HepG2 (cell line): ENCODE results near the gene METRN. TPM values are rescaled to one million over a fixed set of nuclear protein-coding genes. Genes with fewer than 3 reads are reported as not detected.

ENCODE experiments used
- ATAC-seq: fragments of 200-7000 bp; cut with Tn5 transposase; 3 replicates; pipeline ENCODE4 v1.9.1; 2020; ENCODE audit warnings: mild to moderate bottlenecking, moderate library complexity
- BruUV-seq: library from RNA; stranded (reverse); fragments of 400-500 nt; replicated peaks from 2 replicates; lab custom pipeline; 2021; lab: Mats Ljungman, UMichigan
- CTCF ChIA-PET: fragments of 300-600 bp; formaldehyde crosslinking; extraction: SDS; loops from one replicate; lab custom pipeline; 2021; ENCODE audit warnings: low total read pairs, inconsistent platforms, low intra/inter-chr PET ratio; lab: Yijun Ruan, JAX
- POLR2A ChIA-PET: fragments of 350-600 bp; sonication (Branson Sonifier 250); formaldehyde crosslinking; loops from one replicate; lab custom pipeline; 2020; ENCODE audit warnings: antibody characterized with exemption, inconsistent platforms; lab: Yijun Ruan, JAX
- DNase-seq: peaks from one replicate; pipeline ENCODE4 v3.0.0-alpha.2; 2015; ENCODE audit warnings: low spot score
- FAIRE-seq: peaks from 3 replicates; lab custom pipeline; 2011; peaks lifted over from hg19 to GRCh38; lab: Jason Lieb, UNC
- H2AFZ ChIP-seq: one replicate; pipeline ENCODE4 v1.6.1; 2011; ENCODE audit warnings: low read length, inconsistent platforms
- H3K27ac ChIP-seq: fragments of 300-600 bp; 3 replicates; pipeline ENCODE4 v1.8.0; 2011; ENCODE audit warnings: mixed run types, mild to moderate bottlenecking, mixed read lengths, low read length, inconsistent platforms; ENCODE audit not compliant: insufficient read depth; ENCODE audit errors: extremely low read length
- H3K27me3 ChIP-seq, 2 experiments: fragments of 200-600 bp in 1 of 2; 2 replicates in 1 of 2; 3 replicates in 1 of 2; pipeline versions ENCODE4 v1.6.0 to v1.8.0; 2011; ENCODE audit warnings: low read length in 2 of 2, mild to moderate bottlenecking in 2 of 2, moderate library complexity in 2 of 2, inconsistent platforms in 1 of 2; ENCODE audit not compliant: insufficient read depth in 2 of 2, control insufficient read depth in 1 of 2
- H3K36me3 ChIP-seq, 2 experiments: fragments of 200-600 bp in 1 of 2; replicated peaks in 1 of 2; 2 replicates in 1 of 2; 3 replicates in 1 of 2; pipeline versions ENCODE4 v1.5.1 to v1.8.0; 2011; ENCODE audit warnings: low read length in 2 of 2, inconsistent platforms in 1 of 2; ENCODE audit not compliant: insufficient read depth in 2 of 2, control insufficient read depth in 1 of 2
- H3K4me1 ChIP-seq: 2 replicates; pipeline ENCODE4 v1.5.1; 2012; ENCODE audit warnings: low read length, inconsistent platforms; ENCODE audit not compliant: insufficient read depth
- H3K4me2 ChIP-seq: 2 replicates; pipeline ENCODE4 v1.6.0; 2011; ENCODE audit warnings: low read depth, low read length, inconsistent platforms
- H3K4me3 ChIP-seq, 3 experiments: fragments of 200-600 bp in 1 of 3; sonication (generic), shearing (Covaris generic) in 1 of 3; replicated peaks in 1 of 3; 2 replicates each; pipeline ENCODE4 v1.5.1; 2011 to 2016; ENCODE audit warnings: low read length in 3 of 3, inconsistent platforms in 2 of 3, low read depth in 2 of 3, mild to moderate bottlenecking in 2 of 3, control low read depth in 1 of 3, mixed read lengths in 1 of 3; ENCODE audit not compliant: insufficient read depth in 1 of 3
- H3K79me2 ChIP-seq: one replicate; pipeline ENCODE4 v1.6.1; 2011; ENCODE audit warnings: low read length, inconsistent platforms; ENCODE audit not compliant: insufficient read depth
- H3K9ac ChIP-seq: 2 replicates; pipeline ENCODE4 v1.6.0; 2011; ENCODE audit warnings: mild to moderate bottlenecking, low read depth, low read length, inconsistent platforms; ENCODE audit not compliant: insufficient read depth
- H3K9me3 ChIP-seq: 2 replicates; pipeline ENCODE4 v1.5.1; 2012; ENCODE audit warnings: mild to moderate bottlenecking, low read length
- H4K20me1 ChIP-seq: 2 replicates; pipeline ENCODE4 v1.6.0; 2011; ENCODE audit warnings: inconsistent platforms, mild to moderate bottlenecking, low read length, moderate library complexity; ENCODE audit not compliant: insufficient read depth
- AKNA ChIP-seq: sonication (generic); formaldehyde crosslinking; IDR thresholded peaks from 2 replicates; pipeline ENCODE4 v1.4.0; 2020; ENCODE audit warnings: missing genetic modification reagents, borderline replicate concordance
- NFYC ChIP-seq: IDR thresholded peaks from 2 replicates; pipeline ENCODE4 v1.6.1; 2016; ENCODE audit warnings: missing genetic modification reagents, missing compliant biosample characterization
- POLR2G ChIP-seq: fragments of 200-400 bp; formaldehyde crosslinking; IDR thresholded peaks from 2 replicates; pipeline ENCODE4 v1.6.1; 2018; ENCODE audit warnings: mild to moderate bottlenecking, low read depth, low read length, moderate library complexity
- THAP11 ChIP-seq: IDR thresholded peaks from 2 replicates; pipeline ENCODE4 v1.6.1; 2016; ENCODE audit warnings: missing biosample characterization, missing genetic modification reagents
- WIZ ChIP-seq: sonication (generic); formaldehyde crosslinking; IDR thresholded peaks from 2 replicates; pipeline ENCODE4 v1.5.1; 2020; ENCODE audit warnings: mild to moderate bottlenecking, missing genetic modification reagents
- ZNF18 ChIP-seq: sonication (generic); formaldehyde crosslinking; IDR thresholded peaks from 2 replicates; pipeline ENCODE4 v1.8.0; 2022; ENCODE audit warnings: mild to moderate bottlenecking, missing genetic modification reagents; ENCODE audit not compliant: insufficient replicate concordance
- ZNF430 ChIP-seq: sonication (generic); formaldehyde crosslinking; IDR thresholded peaks from 2 replicates; pipeline ENCODE4 v1.9.0; 2021; ENCODE audit warnings: mild to moderate bottlenecking, missing genetic modification reagents
- ZNF563 ChIP-seq: sonication (generic); formaldehyde crosslinking; IDR thresholded peaks from 2 replicates; pipeline ENCODE4 v1.8.0; 2022; ENCODE audit warnings: mild to moderate bottlenecking, moderate library complexity, missing genetic modification reagents
- ZNF629 ChIP-seq: sonication (generic); formaldehyde crosslinking; conservative IDR thresholded peaks from 2 replicates; pipeline ENCODE4 v1.5.0; 2020; ENCODE audit warnings: missing genetic modification reagents
- ZSCAN25 ChIP-seq: sonication (generic); formaldehyde crosslinking; IDR thresholded peaks from 2 replicates; pipeline ENCODE4 v1.8.0; 2022; ENCODE audit warnings: mild to moderate bottlenecking, missing genetic modification reagents
- ZSCAN5A ChIP-seq: sonication (generic); formaldehyde crosslinking; IDR thresholded peaks from 2 replicates; pipeline ENCODE4 v1.8.0; 2022; ENCODE audit warnings: mild to moderate bottlenecking, missing genetic modification reagents, borderline replicate concordance
- WGBS: methylation state at CpG from one replicate; pipeline ENCODE4 v1.1.6; 2017; ENCODE audit warnings: low lambda C conversion rate; 5-methylcytosine and 5-hydroxymethylcytosine counted together
- in situ Hi-C: cut with HindIII; loops from 2 replicates; pipeline ENCODE4 v1.10.0; 2017; ENCODE audit warnings: low pct_unique_long_range_greater_than_20kb; ENCODE audit not compliant: extremely low pct_ligation_motif_present
- intact Hi-C: fragments of 100-400 bp; cut with micrococcal nuclease; formaldehyde crosslinking; loops from one replicate; pipeline ENCODE4 v1.10.0; 2022; ENCODE audit not compliant: unreplicated experiment
- polyA plus RNA-seq, 8 experiments: library from polyadenylated mRNA; depleted of rRNA in 3 of 8; stranded (reverse) in 7 of 8; unstranded in 1 of 8; fragments of >200 nt; fragmentation: Illumina TruSeq in 4 of 8; extraction: Trizol in 4 of 8; gene quantifications; 2 replicates each; pipeline versions ENCODE4 v1.2.1 to v1.2.3, GENCODE V29; 2011 to 2016; ENCODE audit warnings: low read depth in 4 of 8, missing spikeins in 1 of 8, mixed read lengths in 1 of 8; ENCODE audit not compliant: insufficient read depth in 1 of 8
- total RNA-seq, 5 experiments: library from RNA; depleted of rRNA; stranded (reverse); fragments of >200 nt; fragmentation: Illumina TruSeq; extraction: Trizol; gene quantifications; 2 replicates each; pipeline ENCODE4 v1.2.3, GENCODE V29; 2016; ENCODE audit warnings: low read depth in 1 of 5
- TF ChIP-seq, protein P1 (sequence below): sonication (generic); formaldehyde crosslinking; IDR thresholded peaks from 2 replicates; pipeline ENCODE4 v1.5.0; 2020; ENCODE audit warnings: missing genetic modification reagents
- TF ChIP-seq, protein P2 (sequence below): IDR thresholded peaks from 2 replicates; pipeline ENCODE4 v1.6.1; 2016; ENCODE audit warnings: mild to moderate bottlenecking

METRN gene
- total and polyA plus RNA-seq, 2 of the 13 experiments (the other 11 are each of a cell fraction or from before 2014, with no cell fraction given) = 25.5 to 46.1 TPM

GRCh38 chr16:722835-723633 lies 8.1 kb downstream of the METRN start:
- ATAC-seq = no peak
- Histone ChIP-seq H3K4me2 (no peak overlapping the region), H3K27me3 (peaks cover 0 to 3% of the 10 kb centered on the region in 2 experiments; a peak in 1 of 5 replicates), H2AFZ (no peak overlapping the region), H3K79me2 (no peaks in the 10 kb centered on the region), H4K20me1 (no peaks in the 10 kb centered on the region), H3K9me3 (no peaks in the 10 kb centered on the region), H3K36me3 (no peaks in the 10 kb centered on the region), H3K4me3 (no peak overlapping the region), H3K27ac (no peak overlapping the region), H3K4me1 (peaks cover 35% of the 10 kb centered on the region), H3K9ac (no peak overlapping the region)
- 87% methylated on average over 21 of the region's 24 CpGs for WGBS
- ChIA-PET POLR2A (interaction anchor here (0.7 kb wide), 1 partner anchor 18 kb away, joined by 3 read pairs; the partner anchor contains the start of gene CIAO3), CTCF (no interaction called here)
- DNase-seq = no peak
- in situ Hi-C loops = no loop called here
- no peak for FAIRE-seq
- BruUV-seq = no TSS peak
- intact Hi-C loops = no loop called here
- TF ChIP-seq ZNF18 = no peak
- TF ChIP-seq ZNF430 (CRISPR knock-in tag) = no peak
- no peak for TF ChIP-seq ZNF563
- no peak for TF ChIP-seq WIZ (CRISPR knock-in tag)
- no peak for TF ChIP-seq AKNA (CRISPR knock-in tag)
- no peak for TF ChIP-seq ZSCAN5A (CRISPR knock-in tag)
- TF ChIP-seq POLR2G = peak; percentile 42; the same call in 1 of the 2 replicates
- TF ChIP-seq, protein P1, sequence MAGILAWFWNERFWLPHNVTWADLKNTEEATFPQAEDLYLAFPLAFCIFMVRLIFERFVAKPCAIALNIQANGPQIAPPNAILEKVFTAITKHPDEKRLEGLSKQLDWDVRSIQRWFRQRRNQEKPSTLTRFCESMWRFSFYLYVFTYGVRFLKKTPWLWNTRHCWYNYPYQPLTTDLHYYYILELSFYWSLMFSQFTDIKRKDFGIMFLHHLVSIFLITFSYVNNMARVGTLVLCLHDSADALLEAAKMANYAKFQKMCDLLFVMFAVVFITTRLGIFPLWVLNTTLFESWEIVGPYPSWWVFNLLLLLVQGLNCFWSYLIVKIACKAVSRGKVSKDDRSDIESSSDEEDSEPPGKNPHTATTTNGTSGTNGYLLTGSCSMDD (CRISPR knock-in tag) = no peak
- TF ChIP-seq, protein P2, sequence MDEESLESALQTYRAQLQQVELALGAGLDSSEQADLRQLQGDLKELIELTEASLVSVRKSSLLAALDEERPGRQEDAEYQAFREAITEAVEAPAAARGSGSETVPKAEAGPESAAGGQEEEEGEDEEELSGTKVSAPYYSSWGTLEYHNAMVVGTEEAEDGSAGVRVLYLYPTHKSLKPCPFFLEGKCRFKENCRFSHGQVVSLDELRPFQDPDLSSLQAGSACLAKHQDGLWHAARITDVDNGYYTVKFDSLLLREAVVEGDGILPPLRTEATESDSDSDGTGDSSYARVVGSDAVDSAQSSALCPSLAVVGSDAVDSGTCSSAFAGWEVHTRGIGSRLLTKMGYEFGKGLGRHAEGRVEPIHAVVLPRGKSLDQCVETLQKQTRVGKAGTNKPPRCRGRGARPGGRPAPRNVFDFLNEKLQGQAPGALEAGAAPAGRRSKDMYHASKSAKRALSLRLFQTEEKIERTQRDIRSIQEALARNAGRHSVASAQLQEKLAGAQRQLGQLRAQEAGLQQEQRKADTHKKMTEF (CRISPR knock-in tag) = no peak
- no peak for TF ChIP-seq THAP11 (CRISPR knock-in tag)
- TF ChIP-seq NFYC = no peak
- TF ChIP-seq ZSCAN25 (CRISPR knock-in tag) = no peak
- peak; percentile 71 for TF ChIP-seq ZNF629
